LNCaP clone FGC (cell line): Measurements from ENCODE around the gene BRF1.

Experiments used
- DNase-seq: peaks from one replicate; pipeline ENCODE4 v3.0.0-alpha.2; 2011; ENCODE audit warnings: low read depth
- H3K4me3 ChIP-seq: 2 replicates; pipeline ENCODE4 v1.5.1; 2011; ENCODE audit warnings: mild to moderate bottlenecking, low read depth, low read length, control low read depth
- TF ChIP-seq, protein P1 (sequence below): IDR thresholded peaks from 2 replicates; pipeline ENCODE4 v1.5.1; 2012; ENCODE audit warnings: mild to moderate bottlenecking; ENCODE audit not compliant: control insufficient read depth, insufficient read depth; ENCODE audit errors: extremely low read depth

The BRF1 gene

GRCh38 chr14:105250008-105250366, 50.8 kb downstream of the BRF1 start:
- H3K4me3 ChIP-seq = no peak overlapping the region
- DNase-seq = no peak
- TF ChIP-seq, protein P1, sequence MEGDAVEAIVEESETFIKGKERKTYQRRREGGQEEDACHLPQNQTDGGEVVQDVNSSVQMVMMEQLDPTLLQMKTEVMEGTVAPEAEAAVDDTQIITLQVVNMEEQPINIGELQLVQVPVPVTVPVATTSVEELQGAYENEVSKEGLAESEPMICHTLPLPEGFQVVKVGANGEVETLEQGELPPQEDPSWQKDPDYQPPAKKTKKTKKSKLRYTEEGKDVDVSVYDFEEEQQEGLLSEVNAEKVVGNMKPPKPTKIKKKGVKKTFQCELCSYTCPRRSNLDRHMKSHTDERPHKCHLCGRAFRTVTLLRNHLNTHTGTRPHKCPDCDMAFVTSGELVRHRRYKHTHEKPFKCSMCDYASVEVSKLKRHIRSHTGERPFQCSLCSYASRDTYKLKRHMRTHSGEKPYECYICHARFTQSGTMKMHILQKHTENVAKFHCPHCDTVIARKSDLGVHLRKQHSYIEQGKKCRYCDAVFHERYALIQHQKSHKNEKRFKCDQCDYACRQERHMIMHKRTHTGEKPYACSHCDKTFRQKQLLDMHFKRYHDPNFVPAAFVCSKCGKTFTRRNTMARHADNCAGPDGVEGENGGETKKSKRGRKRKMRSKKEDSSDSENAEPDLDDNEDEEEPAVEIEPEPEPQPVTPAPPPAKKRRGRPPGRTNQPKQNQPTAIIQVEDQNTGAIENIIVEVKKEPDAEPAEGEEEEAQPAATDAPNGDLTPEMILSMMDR = no peak

DNA sequence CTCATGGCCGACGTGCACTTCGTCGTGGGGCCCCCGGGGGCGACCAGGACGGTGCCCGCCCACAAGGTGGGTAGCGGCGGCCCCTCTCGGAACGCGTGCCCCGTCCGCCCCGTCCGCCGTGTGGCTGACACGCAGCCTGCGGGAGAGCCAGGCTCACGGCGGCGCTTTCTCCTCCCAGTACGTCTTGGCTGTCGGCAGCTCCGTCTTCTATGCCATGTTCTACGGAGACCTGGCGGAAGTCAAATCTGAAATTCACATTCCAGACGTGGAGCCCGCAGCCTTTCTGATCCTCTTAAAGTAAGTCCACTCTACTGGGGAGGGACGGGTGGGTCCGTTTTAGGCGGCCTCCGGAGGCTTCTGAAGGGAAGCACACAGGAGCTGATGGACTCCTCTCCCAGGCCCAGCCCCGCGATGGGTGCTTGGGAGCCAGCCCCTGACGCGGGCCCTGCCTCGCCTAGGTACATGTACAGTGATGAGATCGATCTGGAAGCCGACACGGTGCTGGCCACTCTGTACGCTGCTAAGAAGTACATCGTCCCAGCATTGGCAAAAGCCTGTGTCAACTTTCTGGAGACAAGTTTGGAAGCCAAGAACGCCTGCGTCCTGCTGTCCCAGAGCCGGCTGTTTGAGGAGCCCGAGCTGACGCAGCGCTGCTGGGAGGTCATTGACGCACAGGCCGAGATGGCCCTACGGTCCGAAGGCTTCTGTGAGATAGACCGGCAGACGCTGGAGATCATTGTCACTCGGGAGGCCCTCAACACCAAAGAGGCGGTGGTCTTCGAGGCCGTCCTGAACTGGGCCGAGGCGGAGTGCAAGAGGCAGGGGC, 51.4 kb downstream of the BRF1 start:
- TF ChIP-seq, protein P1 = no peak
- DNase-seq = no peak
- H3K4me3 ChIP-seq = peak overlapping the region; percentile 49

DNA sequence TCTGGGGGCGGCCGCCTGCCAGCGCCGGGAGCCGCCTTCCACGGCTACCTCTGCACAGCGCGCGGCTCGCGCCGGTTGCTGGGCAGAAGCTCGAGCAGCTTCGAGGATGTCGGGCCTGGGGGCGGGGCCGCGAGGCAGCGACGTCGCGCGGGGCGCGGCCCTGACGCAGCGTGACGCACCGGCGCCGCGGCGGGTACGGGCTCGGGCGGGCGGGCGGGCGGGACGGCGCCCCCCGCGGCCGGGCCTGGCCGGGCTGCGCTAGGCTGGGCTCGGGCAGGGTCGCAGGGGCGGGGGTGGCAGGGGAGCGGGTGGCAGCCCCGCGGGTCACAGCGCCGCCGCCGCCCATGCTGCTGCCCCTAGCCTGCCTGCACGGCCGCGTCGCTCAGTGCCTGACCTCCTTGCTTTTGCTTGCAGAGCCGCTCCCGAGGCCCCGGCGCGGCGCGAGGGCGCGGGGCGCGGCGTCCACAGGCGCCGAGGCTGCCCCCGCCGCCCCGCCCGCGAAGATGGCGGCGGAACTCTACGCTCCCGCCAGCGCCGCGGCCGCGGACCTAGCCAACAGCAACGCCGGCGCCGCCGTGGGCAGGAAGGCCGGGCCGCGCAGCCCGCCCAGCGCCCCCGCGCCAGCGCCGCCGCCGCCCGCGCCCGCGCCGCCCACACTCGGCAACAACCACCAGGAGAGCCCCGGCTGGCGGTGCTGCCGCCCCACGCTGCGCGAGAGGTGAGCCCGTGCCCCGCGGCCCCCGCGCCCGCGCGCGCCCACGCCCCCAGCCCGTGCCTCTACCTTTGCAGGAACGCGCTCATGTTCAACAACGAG, 52.2 kb downstream of the BRF1 start, which contains the start of gene BTBD6:
BTBD6 (plus strand) TSS at position 166 of the 814 bp plus-strand sequence; CDS start at position 345, 179 bp downstream.
- TF ChIP-seq, protein P1 = no peak
- DNase-seq = peak; percentile 46

DNA sequence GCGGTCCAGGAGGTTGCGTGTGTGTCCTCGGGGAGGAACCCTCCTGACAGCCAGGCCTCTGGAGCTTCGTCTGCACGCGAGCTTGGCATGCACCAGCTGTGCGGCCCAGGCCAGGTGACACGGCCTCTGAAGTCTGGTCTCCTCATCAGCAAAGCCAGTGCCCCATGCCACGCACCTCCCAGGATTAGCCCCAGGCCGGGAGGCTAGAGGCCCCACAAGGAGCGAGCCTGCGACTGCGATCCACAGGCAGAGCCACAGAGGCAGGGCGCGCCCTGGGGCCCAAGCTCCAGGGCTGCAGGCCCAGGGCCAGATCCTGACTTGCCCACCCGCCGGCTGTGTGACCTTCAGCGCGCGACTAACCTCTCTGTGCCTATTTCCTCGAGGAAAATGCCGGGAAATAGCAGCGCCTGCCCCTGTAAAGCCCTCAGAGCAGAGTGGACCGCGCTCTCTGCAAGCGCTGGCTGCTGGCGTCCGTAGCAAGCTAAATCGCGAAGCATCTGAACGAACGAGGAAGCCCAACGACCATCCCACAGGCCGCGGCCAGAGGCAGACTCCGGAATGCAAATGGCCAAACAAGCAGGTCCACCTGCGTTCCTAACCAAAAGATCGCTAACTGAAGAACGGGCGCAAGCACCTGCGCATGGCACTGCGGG, 53.0 kb downstream of the BRF1 start:
- no peak for DNase-seq
- H3K4me3 ChIP-seq = peak overlapping the region; percentile 68
- TF ChIP-seq, protein P1 = no peak

More for the DNA sequence above, 52.2 kb downstream of the BRF1 start, which contains the start of gene BTBD6:
- peak within 1 kb of the TSS; percentile 68 for H3K4me3 ChIP-seq

DNA sequence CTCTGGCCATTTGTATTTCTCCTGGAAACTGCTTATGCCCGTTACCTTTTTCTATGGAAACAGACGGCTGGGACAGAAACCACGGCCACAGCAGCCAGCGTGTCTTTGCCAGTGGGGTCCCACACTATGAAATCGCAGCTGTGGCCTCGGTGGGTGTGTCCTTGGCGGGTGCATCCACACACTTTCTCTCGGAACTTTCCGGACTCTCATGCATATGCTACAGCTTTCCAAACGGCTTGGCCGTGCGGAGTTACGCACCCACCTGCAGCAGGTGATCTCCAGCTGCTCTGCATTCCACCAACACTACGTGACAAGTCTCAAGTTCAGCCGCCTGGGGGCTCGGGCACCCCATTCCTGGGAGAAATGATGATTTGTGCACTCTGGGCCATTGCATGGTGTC, 53.8 kb downstream of the BRF1 start:
- TF ChIP-seq, protein P1 = no peak

DNA sequence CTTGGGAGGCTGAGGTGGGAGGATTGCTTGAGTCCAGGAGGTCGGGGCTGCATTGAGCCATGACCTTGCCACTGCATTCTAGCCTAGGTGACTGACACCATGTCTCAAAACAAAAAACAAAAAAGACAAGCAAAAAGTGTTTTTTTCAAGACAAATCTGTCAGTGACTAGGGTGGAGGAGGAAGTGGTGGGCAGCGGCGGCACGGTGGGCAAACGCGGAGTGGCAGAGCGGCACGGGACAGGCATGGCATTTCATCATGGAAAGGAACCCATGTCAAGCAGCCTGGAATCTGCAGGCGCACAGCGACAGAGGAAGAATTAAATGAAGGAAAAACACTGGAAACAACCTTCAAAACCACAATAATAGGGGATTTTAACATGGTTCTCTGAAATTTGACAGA, 56.5 kb downstream of the BRF1 start:
- H3K4me3 ChIP-seq = no peak overlapping the region
- TF ChIP-seq, protein P1 = no peak
- no peak for DNase-seq

More for the DNA sequence above, 53.8 kb downstream of the BRF1 start:
- H3K4me3 ChIP-seq = no peak overlapping the region; the same call in 1 of the 2 replicates
- DNase-seq = no peak
